A549 treated with RU486 at 1 μM for 4 hours (cell line): ENCODE measurements around the gene ZNF675. TPM values are rescaled to one million over a fixed set of nuclear protein-coding genes. Genes with fewer than 3 reads are reported as not detected.

Experiments used
- total RNA-seq: library from RNA; stranded (reverse); fragments of 200-300 nt; extraction: Qiagen RNA extraction; gene quantifications from 5 replicates; pipeline ENCODE4 v1.2.3, GENCODE V29; 2022; ENCODE audit warnings: low read depth

Gene ZNF675
- 2.5 to 5.4 TPM (median 3.0 TPM) in 5 replicates for total RNA-seq

DNA sequence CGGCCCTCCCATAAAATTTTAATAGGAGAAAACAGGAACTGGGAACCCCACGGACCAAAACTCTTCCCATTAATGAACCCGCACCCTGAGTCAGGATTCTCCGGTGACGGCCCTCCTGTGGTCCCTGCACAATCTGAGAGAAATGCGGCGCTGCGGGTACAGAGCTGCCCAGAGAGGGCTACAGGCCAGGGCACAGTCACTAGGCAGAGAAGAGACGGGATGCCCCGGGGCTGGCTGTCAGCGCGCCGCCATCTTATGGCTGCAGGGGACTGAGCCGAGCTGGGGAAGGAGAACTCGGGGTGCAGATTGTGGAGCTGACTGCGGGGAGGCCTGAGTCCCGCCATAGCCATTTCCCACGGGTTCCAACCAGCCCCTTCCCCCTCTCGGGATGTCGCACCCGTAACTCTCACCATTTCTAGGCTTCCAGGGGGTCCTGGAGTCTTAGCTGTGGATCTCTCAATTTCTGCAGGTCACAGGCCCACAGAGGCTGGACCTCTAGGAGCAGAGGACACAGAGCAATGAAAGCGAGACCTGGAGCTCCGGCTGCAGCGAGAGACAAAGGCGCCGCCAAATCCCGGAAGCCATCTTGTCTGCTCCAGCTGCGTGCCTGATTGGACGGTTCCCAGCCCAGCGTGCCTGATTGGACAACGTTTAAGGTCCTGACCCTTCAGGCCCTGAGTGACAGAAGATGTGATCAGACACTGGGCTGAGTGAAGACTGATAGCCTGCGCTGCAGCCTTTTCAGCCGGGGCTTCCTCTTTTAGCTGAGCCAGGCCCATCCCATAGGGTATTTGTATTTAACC, at the start of gene ZNF675:
ZNF675 (minus strand) TSS at position 592 of the 803 bp plus-strand sequence; CDS start at position 413, 179 bp downstream.

Other genes with a start within 250 kb of the ZNF675 start
- gene ZNF681, start 71.7 kb upstream of the ZNF675 start, total RNA-seq: not detected in 5 replicates
- gene ZNF726, start 227.7 kb upstream of the ZNF675 start, total RNA-seq: 0.27 to 0.98 TPM (median 0.70 TPM) in 5 replicates